Esophagus (tissue), 2 donors: ENCODE measurements around the gene PNMA5. TPM values are rescaled to one million over a fixed set of nuclear protein-coding genes. Genes with fewer than 3 reads are reported as not detected.
"Not testable (repeated sequence)": the region's sequence is repeated elsewhere in the genome, so short reads cannot be mapped to it uniquely, and the experiment has no call there.

Experiments used
- H3K27ac ChIP-seq, 2 donors: one replicate each; pipeline ENCODE4 v1.5.1; 2013; ENCODE audit warnings: low read depth in 2 of 2, mild to moderate bottlenecking in 2 of 2, inconsistent platforms in 1 of 2, low read length in 1 of 2, moderate library complexity in 1 of 2
- H3K27me3 ChIP-seq, 2 donors: one replicate each; pipeline ENCODE4 v1.6.1; 2013; ENCODE audit warnings: low read length in 2 of 2, control low read depth in 1 of 2, mild to moderate bottlenecking in 1 of 2; ENCODE audit not compliant: insufficient read depth in 2 of 2, control insufficient read depth in 1 of 2
- H3K36me3 ChIP-seq, 2 donors: one replicate each; pipeline ENCODE4 v1.6.1; 2013; ENCODE audit warnings: low read length in 1 of 2; ENCODE audit not compliant: control insufficient read depth in 2 of 2, insufficient read depth in 2 of 2
- H3K4me1 ChIP-seq, 2 donors: one replicate each; pipeline ENCODE4 v1.6.1; 2013; ENCODE audit warnings: low read length in 1 of 2; ENCODE audit not compliant: control insufficient read depth in 2 of 2, insufficient read depth in 2 of 2
- H3K4me3 ChIP-seq, 2 donors: one replicate each; pipeline ENCODE4 v1.5.1; 2013; ENCODE audit warnings: low read length in 2 of 2, mild to moderate bottlenecking in 2 of 2, low read depth in 1 of 2, moderate library complexity in 1 of 2
- H3K9me3 ChIP-seq, 2 donors: one replicate each; pipeline ENCODE4 v1.6.1; 2013; ENCODE audit warnings: mild to moderate bottlenecking in 2 of 2, low read depth in 1 of 2, low read length in 1 of 2, moderate library complexity in 1 of 2; ENCODE audit not compliant: control insufficient read depth in 2 of 2, insufficient read depth in 1 of 2
- WGBS, 2 donors: extraction: QIAGEN DNeasy Blood & Tissue Kit; methylation state at CpG; one replicate each; pipeline ENCODE4 v1.1.7; 2013; 5-methylcytosine and 5-hydroxymethylcytosine counted together
- polyA plus RNA-seq, 2 donors: library from polyadenylated mRNA; stranded (reverse); fragments of 200-250 nt; gene quantifications; one replicate each; pipeline ENCODE4 v1.2.3, GENCODE V29; 2013
- donor health status: healthy with polysubstance abuse.
- donor health status: Bipolar disorder and iron deficiency.

The PNMA5 gene
- not detected for polyA plus RNA-seq

DNA sequence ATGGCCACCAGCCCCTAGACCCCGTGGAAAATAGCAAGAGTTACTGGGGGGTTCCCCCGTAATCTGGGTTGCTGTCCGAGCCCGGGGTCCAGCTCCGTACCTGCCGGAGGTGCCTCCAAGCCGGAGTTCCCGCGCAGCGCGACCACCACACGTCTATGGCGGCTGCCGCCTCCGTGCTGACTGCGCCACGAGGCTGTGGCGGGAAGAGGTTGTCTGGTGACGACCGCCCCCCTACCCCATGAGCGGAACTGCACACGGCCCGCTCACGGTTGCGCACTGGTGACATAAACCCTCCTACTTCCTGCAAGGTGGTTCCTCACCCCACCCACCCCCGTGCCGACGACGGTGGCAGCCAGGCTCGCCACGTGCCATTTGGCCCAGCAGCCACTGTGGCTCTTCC, at the start of gene PNMA5:
Gene PNMA5, minus strand, starts transcription at position 184 of the 400 bp plus-strand sequence. CDS start 2,518 bp downstream, outside the sequence.
- no peaks in the 10 kb centered on the region for H3K36me3 ChIP-seq
- H3K9me3 ChIP-seq: peaks cover 0 to 3% of the 10 kb centered on the region in 2 donors
- H3K27ac ChIP-seq: no peak within 1 kb of the TSS
- no peaks in the 10 kb centered on the region for H3K27me3 ChIP-seq
- 89 to 95% methylated on average over 29 to 31 of the region's 31 CpGs for WGBS, 2 donors
- H3K4me1 ChIP-seq: no peaks in the 10 kb centered on the region
- H3K4me3 ChIP-seq: no peak within 1 kb of the TSS

DNA sequence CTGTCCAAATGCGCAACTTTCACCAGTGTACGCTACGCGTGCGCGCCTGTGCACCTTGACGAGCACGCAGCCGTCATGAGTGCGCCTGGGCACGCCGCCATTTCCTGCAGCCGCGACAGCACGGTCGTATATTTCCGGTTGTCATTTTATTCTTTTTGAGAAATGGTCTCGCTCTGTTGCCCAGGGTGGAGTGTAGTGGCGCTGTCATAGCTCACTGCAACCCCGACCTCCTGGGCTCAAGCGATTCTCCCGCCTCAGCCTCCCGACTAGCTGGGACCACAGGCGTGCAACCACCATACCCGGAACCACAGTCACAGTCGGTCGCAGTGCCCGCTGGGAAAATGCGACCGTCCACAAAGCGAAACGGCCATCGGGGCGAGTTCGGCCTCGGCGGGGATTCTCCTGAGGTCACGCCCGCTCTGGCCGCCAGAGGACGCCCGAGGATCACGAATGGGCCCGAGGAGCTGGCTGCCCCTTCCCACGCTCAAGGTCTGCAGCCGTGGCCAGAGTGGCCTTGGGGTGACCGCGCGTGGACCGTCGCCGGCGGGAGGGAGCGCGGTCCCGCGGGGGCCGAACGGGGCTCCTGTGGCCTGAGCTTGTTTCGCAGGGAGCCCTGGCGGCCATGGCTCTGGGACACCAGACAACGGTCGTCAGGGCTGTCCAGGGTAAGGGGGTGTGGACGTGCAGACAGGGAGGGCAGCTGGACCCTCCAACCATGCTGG, 38.6 kb upstream of the PNMA5 start:
- H3K27ac ChIP-seq: no peak overlapping the region
- peak overlapping the region in 1 of 2 donors; percentile 4 for H3K4me3 ChIP-seq
- H3K27me3 ChIP-seq: no peaks in the 10 kb centered on the region
- no peaks in the 10 kb centered on the region for H3K9me3 ChIP-seq
- H3K4me1 ChIP-seq: peaks cover 0 to 5% of the 10 kb centered on the region in 2 donors
- no peaks in the 10 kb centered on the region for H3K36me3 ChIP-seq
- 17 to 36% methylated on average over 64 of the region's 64 CpGs for WGBS, 2 donors

GRCh38 chrX:153030801-153031200, 36.9 kb upstream of the PNMA5 start:
- Histone ChIP-seq H3K36me3 (no peaks in the 10 kb centered on the region), H3K4me3 (no peak overlapping the region), H3K4me1 (peaks cover 0 to 5% of the 10 kb centered on the region in 2 donors), H3K27me3 (no peaks in the 10 kb centered on the region), H3K27ac (no peak overlapping the region), H3K9me3 (no peaks in the 10 kb centered on the region)
- 90 to 91% methylated on average over 11 to 12 of the region's 12 CpGs for WGBS, 2 donors

DNA sequence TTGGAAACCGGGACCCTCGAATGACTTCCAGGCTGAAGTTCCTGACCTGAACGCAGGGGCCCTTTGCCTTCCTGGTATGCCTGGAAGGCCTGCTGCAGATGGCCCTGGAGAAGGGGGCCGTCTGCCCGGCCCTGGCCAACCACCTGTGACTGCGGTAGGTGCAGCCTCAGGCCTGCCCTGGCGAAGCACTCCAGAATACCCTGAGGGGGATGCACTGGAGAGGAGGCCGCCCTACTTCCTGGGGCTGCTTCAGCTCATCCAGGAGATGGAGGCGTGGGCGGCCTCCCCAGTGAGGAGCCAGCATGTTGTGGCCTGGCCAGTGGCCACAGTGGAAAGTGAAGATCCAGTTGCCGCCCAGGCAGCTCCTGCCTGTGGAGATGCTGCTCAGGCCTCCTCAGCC, 36.0 kb upstream of the PNMA5 start:
- Histone ChIP-seq H3K27ac (no peak overlapping the region), H3K36me3 (no peaks in the 10 kb centered on the region), H3K27me3 (no peaks in the 10 kb centered on the region), H3K4me3 (no peak overlapping the region), H3K4me1 (peaks cover 0 to 5% of the 10 kb centered on the region in 2 donors), H3K9me3 (no peaks in the 10 kb centered on the region)
- WGBS, 2 donors: 77 to 83% methylated on average over 11 of the region's 11 CpGs

DNA sequence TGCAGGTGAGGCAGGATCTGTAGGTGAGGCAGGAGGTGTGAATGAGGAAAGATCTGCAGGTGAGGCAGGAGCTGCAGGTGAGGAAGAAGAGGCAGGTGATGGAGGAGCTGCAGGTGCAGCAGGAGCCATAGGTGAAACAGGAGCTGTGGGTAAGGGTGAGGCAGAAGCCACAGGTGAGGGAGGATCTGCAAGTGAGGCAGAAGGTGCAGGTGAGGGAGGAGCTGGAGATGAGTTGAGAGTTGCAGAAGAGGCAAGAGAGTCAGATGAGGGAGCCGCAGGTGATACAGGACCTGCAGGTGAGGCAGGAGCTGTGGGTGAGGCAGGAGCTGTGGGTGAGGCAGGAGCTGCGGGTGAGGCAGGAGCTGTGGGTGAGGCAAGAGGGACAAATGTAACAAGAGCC, 35.2 kb upstream of the PNMA5 start:
- Histone ChIP-seq H3K4me1 (peaks cover 0 to 5% of the 10 kb centered on the region in 2 donors), H3K4me3 (no peak overlapping the region), H3K36me3 (no peaks in the 10 kb centered on the region), H3K27ac (no peak overlapping the region), H3K9me3 (no peaks in the 10 kb centered on the region), H3K27me3 (no peaks in the 10 kb centered on the region)
- WGBS, 2 donors: 77 to 80% methylated on average over 2 of the region's 2 CpGs

DNA sequence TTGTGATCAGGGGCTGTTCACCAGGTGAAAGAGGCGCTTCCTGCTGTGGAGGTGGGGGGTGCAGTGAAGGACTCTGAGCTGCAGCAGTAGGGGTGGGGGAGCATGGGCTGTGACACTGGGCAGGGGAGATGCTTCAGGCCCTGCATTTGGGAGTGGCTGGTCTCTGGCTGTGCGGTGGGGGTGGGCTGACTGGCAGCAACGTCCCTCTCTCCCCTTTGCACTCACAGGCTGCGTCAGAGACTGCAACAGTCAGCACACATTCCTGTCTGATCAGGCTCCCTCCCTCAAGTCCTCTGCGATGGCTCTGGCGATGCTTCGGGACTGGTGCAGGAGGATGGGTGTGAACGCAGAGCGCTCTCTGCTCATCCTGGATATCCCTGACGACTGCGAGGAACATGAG, 34.6 kb upstream of the PNMA5 start:
- H3K4me1 ChIP-seq, H3K9me3 ChIP-seq, H3K36me3 ChIP-seq, H3K27ac ChIP-seq, H3K4me3 ChIP-seq, H3K27me3 ChIP-seq: not testable (repeated sequence)
- WGBS, 2 donors: 72 to 80% methylated on average over 6 to 11 of the region's 11 CpGs

- H3K27me3 ChIP-seq, H3K4me3 ChIP-seq, H3K27ac ChIP-seq, H3K9me3 ChIP-seq, H3K4me1 ChIP-seq, H3K36me3 ChIP-seq: not testable (repeated sequence)
- WGBS, 2 donors: 86 to 89% methylated on average over 2 of the region's 2 CpGs
Observed at GRCh38 chrX:153026501-153026900, 32.6 kb upstream of the PNMA5 start.

- H3K4me1 ChIP-seq: no peaks in the 10 kb centered on the region
- peaks cover 0 to 3% of the 10 kb centered on the region in 2 donors for H3K27me3 ChIP-seq
- H3K27ac ChIP-seq: no peak overlapping the region
- WGBS, 2 donors: 47 to 64% methylated on average over 3 of the region's 3 CpGs
- H3K9me3 ChIP-seq: no peaks in the 10 kb centered on the region
- H3K4me3 ChIP-seq: no peak overlapping the region
- H3K36me3 ChIP-seq: no peaks in the 10 kb centered on the region
Observed at GRCh38 chrX:153019166-153019565, 25.2 kb upstream of the PNMA5 start.

GRCh38 chrX:153017174-153017573, 23.3 kb upstream of the PNMA5 start:
- H3K4me3 ChIP-seq, H3K9me3 ChIP-seq, H3K27me3 ChIP-seq, H3K36me3 ChIP-seq, H3K4me1 ChIP-seq, H3K27ac ChIP-seq: not testable (repeated sequence)
- 38 to 53% methylated on average over 1 to 2 of the region's 2 CpGs for WGBS, 2 donors

DNA sequence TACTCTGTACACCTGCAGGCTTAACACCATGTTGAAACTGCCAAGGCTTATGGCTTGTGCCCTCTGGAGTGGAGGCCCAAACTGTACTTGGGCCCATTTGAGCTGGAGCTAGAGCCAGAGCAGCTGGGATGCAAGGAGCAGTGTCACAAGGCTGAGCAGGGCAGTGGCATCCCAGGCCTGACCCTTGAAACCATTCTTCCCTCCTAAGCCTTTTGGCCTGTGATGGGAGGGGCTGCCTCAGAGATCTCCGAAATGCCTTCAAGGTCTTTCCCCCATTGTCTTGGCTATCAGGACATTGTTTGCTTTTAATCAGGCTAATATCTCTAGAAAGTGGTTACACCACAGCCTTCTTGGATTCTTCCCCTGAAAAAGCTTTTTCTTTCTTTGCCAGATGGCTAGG, 10.9 kb upstream of the PNMA5 start:
- no peaks in the 10 kb centered on the region for H3K4me1 ChIP-seq
- peaks cover 0 to 4% of the 10 kb centered on the region in 2 donors for H3K9me3 ChIP-seq
- peaks cover 0 to 4% of the 10 kb centered on the region in 2 donors for H3K27me3 ChIP-seq
- 56 to 83% methylated on average over 1 of the region's 1 CpG for whole genome bisulfite sequencing, 2 donors
- H3K36me3 ChIP-seq: no peaks in the 10 kb centered on the region
- no peak overlapping the region for H3K27ac ChIP-seq
- H3K4me3 ChIP-seq: no peak overlapping the region
